HG02884 (cell line): ENCODE data around the gene C15orf39.
A peak's percentile ranks its signal among the peaks of the same experiment; 100 is the strongest.
"Not testable (repeated sequence)": the region's sequence is repeated elsewhere in the genome, so short reads cannot be mapped to it uniquely, and the experiment has no call there.

ENCODE experiments used
- ATAC-seq: cut with Tn5 transposase; IDR thresholded peaks from one replicate; pipeline ENCODE4 v1.9.1; 2021; ENCODE audit warnings: mild to moderate bottlenecking, moderate library complexity; ENCODE audit not compliant: unreplicated experiment

C15orf39 gene

DNA sequence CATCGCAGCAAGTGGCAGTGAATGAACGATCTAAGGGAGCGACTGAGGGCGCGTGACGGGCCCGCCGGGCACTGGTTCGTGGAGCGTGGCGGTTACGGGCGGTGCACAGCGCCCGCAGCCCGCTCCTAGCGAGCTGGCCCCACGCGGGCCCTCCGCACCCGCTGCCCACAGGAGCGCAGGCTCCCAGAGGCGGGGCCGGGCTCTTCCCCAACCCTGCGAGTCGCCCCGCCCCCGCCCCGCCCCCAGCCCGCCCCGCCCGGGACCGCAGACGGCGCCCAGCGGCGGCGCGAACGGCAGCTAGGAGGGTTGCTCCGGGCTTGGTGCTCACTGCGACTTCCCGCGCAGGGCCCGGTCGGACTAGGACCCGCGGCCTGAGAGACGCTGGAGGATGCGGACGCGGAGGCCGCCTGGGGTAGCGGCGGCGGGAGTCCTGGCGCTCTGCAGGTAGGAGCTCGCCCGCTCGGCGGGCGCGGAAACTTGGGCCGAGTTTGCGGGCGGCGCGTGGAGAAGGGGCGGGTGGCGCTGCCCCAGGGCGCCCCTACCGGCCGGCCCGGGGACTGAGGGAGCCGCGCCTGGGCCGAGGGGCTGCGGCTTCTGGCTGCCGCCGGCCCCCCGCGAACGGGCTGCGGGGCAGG is at the start of gene C15orf39:
Gene C15orf39, plus strand, starts transcription at position 267 of the 635 bp plus-strand sequence. CDS start 4,167 bp downstream, outside the sequence.
- ATAC-seq, result peak; percentile 37

DNA sequence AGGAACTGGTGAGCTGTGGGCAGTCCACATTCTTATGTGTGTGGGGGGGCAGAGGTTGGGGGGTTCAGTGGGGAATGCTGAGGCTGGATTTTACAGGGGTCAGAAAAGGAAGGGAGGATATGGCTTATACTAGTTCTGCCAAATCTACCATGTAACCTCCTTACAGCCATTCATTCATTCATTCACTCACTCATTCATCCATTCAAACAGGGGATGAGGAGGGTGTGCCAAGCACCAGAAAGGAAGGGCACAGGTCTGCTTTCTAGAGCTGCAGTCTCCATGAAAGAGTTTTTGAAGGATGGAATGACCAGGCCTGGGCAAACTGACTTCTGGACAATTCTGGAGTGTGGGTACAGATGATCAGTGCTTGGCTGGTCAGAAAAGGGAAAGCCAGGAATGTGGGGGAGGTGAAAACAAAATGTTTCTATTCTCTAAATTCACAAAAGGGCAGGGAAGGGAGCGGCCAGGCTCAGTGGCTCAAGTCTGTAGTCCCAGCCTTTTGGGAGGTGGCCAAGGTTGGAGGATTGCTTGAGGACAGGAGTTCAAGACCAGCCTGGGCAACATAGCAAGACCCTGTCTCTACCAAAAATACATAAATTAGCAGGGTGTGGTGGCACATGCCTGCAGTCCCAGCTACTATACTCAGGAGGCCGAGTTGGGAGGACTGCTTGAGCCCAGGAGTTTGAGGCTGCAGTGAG is 49.2 kb upstream of the C15orf39 start:
- no peak for ATAC-seq

DNA sequence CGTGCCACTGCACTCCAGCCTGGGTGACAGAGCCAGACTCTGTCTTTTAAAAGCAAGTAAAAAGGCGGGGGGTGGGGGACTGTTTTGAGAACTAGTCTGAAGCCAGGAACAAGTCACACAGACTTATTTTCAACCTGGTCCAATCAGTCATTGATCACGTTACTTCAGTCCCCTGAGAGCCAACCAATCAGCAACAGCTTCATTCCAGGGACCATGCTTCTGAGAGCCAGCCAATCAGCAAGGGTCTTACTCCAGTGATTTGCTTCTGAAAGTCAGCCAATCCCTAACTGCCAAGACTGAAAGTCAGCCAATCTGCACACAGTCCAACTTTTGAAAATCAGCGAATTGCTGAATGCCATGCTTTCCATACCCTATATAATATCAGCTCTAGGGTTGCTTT is 48.6 kb upstream of the C15orf39 start:
- no peak for ATAC-seq

DNA sequence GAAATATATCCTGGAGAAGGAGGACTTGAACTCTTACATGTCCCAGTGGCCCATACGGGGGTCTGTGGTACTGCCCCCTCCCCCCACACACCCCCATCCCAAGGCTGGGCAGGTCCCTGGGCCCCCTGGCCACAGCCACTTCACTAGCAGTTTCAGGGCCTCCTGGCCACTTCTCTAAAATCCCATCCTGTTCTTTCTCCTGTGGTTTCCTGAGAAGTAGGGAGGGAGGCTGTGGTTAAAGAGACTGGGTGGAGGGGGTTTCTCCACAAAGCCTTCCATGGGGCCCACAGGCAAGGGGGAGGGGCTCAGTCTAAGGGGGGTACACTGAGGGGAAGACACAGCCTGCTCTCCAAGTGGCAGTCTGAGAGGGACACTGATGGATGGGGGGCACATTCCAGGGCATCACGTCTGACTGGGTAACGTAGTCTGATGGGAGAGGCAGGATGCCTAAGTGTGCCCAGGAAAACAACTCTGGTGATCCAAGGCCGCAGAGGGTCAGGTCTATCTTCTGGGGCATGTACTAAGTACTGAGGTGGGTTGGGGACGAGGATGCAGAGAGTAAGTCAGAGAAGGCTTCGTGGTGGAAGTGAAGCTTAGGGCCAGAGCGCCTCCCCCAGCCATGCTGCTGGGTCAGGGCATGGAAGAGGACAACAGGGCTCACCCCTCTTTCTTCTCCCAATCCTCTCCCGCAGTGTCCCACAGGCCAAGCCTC is 48.0 kb upstream of the C15orf39 start:
- ATAC-seq, result no peak

DNA sequence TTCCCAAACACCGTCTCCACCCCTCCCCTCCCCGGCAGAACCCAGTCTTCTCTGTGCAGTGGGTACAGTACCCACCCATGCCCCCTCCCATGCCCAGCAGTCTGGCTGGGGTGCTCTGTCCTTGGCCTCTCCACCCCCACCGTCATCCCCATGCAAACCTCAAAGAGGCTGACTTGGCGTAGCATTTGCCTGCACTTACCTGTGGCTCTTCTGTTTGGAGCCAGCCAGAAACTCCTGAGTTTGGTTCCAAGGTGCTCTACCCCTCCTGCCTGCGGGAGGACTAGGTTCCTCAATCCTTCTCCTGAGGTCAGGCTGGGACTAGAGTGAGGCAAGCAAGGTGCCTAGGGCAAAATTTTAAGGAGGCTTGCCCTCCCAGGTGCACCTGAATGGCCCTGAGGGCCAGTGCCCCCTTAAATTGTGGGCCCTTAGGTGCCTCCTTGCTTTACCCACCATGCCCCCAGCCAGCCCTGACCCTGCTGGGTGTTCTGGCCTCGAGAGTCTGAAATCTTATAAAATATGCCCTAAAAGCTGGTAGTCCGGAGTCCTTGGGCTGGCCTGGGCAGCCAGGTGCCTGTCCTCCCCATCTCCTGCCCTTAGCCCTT is 47.1 kb upstream of the C15orf39 start:
- no peak for ATAC-seq

DNA sequence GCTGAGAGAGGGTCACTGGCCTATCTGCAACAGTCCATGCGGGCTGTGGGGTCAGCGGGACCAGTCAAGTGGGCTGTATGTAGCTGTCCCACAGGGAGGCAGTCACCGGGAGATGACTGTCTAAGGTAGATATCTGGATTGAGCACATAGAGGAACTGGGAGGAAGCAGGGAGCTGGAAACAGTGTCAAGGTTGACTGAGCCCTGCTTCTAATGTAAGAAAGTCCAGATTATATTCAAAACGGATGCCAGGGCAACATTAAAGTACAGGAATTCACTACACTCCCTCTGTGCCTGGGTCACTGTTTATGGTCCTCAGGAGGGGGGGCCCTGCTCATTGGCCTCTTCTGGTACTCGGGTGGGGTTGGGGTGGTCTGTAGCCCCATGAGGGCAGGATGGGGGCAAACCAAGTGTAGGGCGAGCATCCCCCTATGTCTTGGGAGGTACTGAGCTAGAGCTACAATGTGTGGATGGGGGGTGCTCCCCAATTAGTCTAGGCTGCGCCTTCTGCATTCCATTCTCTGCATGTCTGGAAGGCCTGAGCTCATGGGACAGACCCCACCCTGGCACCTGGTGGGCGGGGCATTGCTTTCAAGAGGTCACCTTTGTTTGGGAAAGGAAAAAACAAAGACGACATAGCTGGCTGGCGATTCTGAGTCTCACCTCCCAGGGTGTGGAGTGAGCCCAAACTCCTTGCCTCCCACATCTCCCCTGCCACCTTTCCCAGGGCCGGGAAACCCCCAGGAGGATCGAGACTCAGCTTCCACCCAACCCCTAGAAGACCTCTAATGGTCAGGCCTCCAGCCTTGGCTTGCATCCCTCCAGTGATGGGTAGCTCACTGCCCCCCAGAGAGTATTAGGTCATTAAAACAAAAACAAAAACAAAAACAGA is 45.1 kb upstream of the C15orf39 start:
- no peak for ATAC-seq

DNA sequence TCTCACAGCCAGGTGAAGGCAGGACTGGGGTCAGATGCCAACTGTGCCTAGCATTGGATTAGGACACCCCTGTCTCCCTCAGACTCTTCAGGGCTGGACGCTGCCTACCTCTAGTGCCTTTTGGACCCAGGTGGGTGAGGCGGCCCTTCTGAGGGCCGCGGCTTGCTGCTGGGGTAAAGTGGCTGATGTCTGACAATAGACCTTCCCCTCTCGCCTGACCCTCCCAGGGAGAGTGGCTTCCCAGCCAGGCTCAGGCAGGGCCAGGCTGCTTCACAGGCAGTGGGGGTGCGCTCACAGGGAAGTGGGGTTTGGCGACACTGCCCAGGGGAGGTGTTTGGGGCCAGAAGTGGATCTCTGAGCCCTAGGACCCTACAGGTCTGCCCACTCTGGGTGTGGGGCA is 43.3 kb upstream of the C15orf39 start:
- ATAC-seq, result no peak

DNA sequence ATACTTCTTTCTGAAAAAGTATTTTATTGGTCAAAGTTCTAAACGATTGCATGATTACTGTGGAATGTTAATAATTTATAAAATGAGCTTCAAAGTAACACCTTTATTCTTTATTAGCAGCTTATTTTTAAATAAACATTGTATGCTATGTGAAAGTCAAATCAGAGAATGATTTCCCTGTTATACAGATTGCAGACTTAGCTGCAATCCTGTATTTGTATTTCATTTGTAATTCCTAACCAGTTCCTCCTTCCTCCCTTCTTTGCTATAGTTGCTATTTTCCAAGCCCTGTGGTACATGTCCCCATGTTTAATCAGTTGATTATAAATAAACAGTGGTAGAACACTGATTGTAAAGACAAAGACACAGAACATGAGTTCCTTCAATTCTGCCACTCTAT is 42.4 kb upstream of the C15orf39 start:
- ATAC-seq, result no peak

DNA sequence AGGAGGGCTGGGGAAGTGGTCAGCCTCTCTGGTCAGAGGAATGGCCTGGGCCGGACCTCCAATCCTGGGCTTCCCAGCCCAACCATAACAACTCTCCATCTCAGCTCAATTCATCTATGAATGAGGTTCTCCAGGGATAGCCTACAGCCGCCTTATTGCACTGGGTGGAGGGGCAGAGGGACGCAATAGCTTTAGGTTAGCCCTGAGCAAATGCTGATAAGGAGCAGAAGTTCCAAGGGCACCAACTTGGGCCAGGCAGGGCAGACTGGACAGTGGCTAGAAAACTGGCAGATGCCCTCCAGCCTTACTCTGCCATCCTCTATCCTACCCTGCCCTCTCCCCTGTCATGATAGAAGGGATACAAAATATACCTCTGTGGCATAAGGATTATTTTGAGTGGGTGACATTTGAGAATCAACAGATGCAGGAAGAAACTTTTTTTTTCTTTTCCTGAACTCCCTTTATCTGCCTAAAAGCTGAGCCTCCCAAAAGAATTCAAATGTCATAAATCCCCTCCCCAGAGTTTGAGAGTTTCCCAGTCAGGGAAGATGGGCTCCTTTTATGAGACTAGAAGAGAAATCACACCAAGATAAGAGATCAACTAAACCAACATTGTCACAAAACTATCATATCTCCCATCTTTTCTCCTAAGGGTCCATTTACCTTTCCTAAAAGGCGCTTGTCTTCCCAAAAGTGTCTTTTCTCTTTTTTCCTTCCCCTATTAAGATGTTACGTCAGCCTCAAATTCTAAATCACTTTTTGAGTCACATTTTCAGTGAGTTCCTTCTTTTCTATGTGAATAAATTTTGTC is 40.4 kb upstream of the C15orf39 start:
- ATAC-seq, result no peak

DNA sequence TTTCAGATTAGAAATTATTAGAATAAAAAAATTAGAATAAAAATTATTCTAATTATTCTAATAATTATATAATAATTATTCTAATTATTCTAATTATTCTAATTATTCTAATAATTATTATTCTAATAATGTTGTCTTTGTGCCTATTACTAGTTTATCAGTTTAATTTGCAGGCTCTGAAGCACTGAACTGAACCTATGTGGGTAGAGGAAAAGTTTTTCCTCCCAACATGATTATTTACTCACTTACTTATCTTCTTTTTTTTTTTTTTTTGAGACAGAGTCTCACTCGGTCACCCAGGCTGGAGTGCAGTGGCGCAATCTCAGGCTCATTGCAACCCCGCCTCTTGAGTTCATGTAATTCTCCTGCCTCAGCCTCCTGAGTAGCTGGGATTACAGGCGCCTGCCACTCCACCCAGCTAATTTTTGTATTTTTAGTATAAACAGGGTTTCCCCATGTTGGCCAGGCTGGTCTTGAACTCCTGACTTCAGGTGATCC is 39.7 kb upstream of the C15orf39 start:
- ATAC-seq, result no peak

DNA sequence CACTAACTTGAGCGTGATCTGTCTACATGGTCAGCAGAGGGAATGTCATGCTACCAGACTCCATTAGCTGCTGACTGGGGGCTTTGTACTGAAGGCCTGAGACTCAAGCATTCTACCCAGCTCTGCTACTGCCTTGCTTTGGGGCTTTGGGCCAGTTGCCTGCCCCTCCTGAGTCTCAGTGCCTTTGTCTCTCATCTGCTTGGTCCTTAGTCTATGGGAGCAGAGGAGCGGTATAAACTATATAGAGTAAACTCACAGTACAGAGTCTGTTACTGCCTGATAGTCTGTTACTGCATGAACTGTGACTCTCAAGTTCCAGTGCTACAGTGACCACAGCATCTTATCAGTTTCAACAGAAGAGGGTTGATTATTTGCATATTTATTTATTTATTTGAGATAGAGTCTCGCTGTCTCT is 38.5 kb upstream of the C15orf39 start:
- no peak for ATAC-seq

DNA sequence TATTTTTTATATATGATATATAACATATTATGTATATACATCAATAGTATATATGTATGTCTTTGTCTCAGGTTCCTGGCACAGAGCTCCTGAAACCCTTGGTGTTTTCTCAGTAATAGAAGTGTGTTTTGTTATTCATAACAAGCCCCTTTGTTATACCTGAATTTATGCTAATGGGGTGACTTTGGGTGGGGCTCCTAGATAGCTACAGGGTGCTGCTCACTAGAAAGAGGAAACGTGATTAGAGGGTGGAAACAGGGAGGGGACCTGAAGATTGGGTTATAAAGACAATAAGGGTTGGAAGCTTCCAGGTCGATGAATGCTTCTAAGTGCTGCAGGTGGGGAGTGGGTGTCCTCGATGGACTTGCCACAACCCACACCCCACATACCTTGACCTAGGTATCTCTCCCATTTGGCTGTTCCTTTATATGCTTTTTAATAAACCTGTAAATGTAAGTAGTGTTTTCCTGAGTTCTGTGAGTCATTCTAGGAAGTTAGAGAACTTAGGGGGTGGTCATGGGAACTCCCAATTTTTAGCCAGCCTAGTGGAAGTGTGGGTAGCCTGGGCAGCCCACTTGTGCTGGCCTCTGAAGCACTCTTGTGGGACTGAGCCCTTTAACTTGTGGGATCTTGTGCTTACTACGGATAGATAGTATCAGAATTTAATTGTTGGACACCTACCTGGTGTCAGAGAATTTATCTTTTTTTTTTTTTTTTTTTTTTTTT is 36.9 kb upstream of the C15orf39 start:
- ATAC-seq, result no peak

DNA sequence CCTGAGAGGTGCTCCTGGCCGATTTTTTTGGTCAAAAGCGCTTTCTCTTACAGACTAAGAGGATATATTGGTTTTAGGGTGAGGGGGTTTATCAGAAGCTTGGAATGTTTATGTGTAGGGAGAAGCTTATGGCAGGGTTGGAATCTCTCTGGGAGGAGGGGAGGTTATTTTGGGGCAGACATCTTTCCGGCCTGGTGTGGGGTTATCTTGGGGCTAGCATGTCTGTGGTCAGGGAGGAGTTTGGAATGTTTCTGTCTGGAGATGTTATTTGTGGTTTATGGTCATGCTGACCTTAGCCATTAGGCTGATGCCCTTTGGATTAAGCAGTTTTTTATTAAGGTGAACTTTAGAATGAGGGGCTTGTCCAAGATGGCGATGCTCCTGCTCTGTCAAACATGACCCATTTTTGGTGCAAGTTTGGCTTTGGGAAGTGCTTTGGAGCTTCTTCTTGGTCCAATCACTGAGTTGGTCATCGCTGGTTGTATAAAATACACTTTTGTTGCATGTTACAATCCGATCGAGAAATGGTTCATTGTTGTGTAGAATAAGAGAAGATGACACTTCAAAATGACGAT is 35.1 kb upstream of the C15orf39 start:
- ATAC-seq, result not testable (repeated sequence)

DNA sequence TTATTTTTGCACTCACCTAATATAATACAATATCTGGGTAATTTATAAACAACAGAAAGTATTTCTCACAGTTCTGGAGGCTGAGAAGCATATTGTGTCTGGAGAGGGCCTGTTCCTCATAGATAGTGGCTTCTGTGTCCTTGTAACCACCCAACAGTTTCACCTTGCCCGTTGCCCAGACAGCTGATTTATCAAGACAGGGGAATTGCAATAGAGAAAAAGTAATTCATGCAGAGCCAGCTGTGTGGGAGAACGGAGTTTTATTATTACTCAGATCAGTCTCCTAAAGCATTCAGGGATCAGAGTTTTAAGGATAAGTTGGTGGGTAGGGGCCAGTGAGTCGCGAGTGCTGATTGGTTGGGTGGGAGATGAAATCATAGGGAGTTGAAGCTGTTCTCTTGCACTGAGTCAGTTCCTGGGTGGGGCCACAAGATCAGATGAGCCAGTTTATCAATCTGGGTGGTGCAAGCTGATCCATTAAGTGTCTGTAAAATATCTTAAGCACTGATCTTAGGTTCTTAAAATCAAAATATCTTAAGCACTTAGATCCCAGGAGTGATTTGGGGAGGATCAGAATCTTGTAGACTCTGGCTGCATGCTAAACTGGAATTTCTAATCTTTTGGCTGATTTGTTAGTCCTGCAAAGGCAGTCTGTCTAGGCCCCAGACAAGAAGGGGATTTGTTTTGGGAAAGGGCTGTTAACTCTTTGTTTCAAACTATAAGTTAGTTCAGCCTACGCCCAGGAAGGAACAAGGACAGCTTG is 33.9 kb upstream of the C15orf39 start:
- ATAC-seq, result no peak

DNA sequence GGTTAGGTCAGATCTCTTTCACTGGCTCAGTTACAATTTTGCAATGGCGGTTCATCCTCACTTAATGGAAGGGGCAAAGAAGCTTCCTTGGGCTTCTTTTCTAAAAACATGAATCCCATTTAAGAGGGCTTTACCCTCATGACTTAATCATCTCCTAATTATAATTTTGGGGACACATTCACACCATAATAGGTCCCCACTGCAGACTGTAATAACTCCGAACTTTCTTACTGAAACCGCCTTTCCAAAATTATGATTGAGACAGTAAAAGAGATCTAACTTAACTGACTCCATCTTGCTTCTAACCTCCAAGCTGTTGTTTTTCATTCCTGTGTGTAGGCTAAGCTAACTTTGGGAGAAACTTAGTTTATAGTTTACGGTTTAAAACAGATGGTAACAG is 33.3 kb upstream of the C15orf39 start:
- no peak for ATAC-seq

DNA sequence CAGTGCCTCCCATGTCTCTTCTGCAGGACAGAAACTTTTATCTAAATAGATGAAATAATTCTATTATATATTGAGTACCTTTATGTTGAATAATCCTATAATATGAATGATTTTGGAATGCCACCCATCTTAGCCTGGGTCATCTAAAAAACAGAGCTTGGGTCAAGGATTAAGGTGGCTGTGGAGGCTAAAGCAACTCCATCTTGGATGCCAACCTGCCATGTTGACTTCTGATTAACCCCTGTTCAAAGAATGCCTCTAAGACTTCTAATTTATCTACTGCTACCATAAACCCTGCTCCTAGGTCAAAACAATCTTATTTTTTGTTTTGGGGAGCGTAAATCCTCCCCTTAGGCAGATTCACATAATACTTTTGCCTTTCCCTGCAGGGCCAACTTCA is 31.5 kb upstream of the C15orf39 start:
- no peak for ATAC-seq

DNA sequence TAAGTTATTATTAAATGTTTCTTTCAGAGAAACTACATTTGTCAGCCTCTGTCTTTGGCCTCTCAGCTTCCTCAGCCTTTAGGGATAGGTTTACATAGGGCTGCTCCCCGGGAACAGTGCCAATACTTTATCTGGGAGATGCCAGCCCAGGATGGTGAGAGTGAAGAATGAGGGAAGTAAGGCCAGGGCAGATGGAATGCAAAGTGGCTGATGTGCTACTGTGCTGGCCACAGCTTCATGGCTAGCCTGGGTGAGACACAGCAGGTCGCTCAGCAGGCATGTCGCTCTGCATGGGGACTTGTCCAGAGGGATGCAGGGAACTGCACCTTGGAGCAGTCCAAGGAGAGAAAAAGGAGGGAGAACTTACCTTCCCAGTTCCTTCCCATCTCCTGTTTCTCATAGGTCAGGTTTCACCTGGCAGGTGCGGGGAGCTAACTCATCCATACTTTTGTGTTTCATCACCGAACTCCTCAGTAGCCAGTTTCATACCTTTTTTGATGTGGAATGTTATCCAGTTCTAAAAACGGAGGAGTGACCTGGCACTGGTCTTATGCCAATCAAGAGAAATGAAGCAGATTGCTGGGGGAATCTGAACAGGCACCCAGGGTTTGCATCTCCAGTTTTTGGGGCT is 30.9 kb upstream of the C15orf39 start:
- no peak for ATAC-seq
